ENCODE results near the gene FYN. TPM values are rescaled to one million over a fixed set of nuclear protein-coding genes. Genes with fewer than 3 reads are reported as not detected.
A peak's percentile ranks its signal among the peaks of the same experiment; 100 is the strongest.

The FYN gene
- total and polyA plus RNA-seq, 2 of the 13 experiments (the other 11 are each of a cell fraction or from before 2014, with no cell fraction given): 15.5 to 24.6 TPM

GRCh38 chr6:111692327-111693164 lies 180.7 kb downstream of the FYN start (continued):
- TF ChIP-seq PHF21A (CRISPR knock-in tag; IDR thresholded peaks at IDR 0.05) (no peak), ONECUT2 (CRISPR knock-in tag; IDR thresholded peaks at IDR 0.05) (no peak), POLR2AphosphoS2 (IDR thresholded peaks at IDR 0.05; ENCODE audit: low read depth, low read length) (no peak), ZNF143 (CRISPR knock-in tag; IDR thresholded peaks at IDR 0.05) (peak; percentile 55), ZBTB7B (CRISPR knock-in tag; IDR thresholded peaks at IDR 0.05) (0 out of 2 replicates have a peak, but pooled peaks have one; percentile 28)

GRCh38 chr6:111691345-111692225 lies 181.7 kb downstream of the FYN start:
- no peak for ATAC-seq
- no TSS peak for BruUV-seq (replicated peaks)
- no peak for DNase-seq (ENCODE audit: low spot score)
- Histone ChIP-seq H3K9ac (ENCODE audit: insufficient read depth, low read depth, low read length) (no peak overlapping the region), H3K27me3 (ENCODE audit: control insufficient read depth in 1 of 2, insufficient read depth in 2 of 2, low read length in 2 of 2) (no peaks in the 10 kb centered on the region), H3K36me3 (replicated peaks in 1 of 2; ENCODE audit: control insufficient read depth in 1 of 2, insufficient read depth in 2 of 2, low read length in 2 of 2) (peaks cover 4 to 7% of the 10 kb centered on the region in 2 experiments; a peak in 1 of 5 replicates), H2AFZ (ENCODE audit: low read length) (no peak overlapping the region), H3K4me1 (ENCODE audit: insufficient read depth, low read length) (peaks cover 32% of the 10 kb centered on the region), H3K79me2 (ENCODE audit: insufficient read depth, low read length) (no peaks in the 10 kb centered on the region), H3K9me3 (ENCODE audit: low read length) (no peaks in the 10 kb centered on the region), H3K4me2 (ENCODE audit: low read depth, low read length) (no peak overlapping the region), H3K4me3 (replicated peaks in 1 of 3; ENCODE audit: insufficient read depth in 1 of 3, low read depth in 2 of 3, low read length in 3 of 3) (no peak overlapping the region), H3K27ac (ENCODE audit: extremely low read length, insufficient read depth, low read length) (no peak overlapping the region), H4K20me1 (ENCODE audit: insufficient read depth, low read length) (no peaks in the 10 kb centered on the region)
- POLR2A ChIA-PET: no interaction called here
- no peak for FAIRE-seq
- CTCF ChIA-PET (ENCODE audit: low intra/inter-chr PET ratio, low total read pairs): no interaction called here
- in situ Hi-C loops (cut with HindIII; ENCODE audit: extremely low pct_ligation_motif_present, low pct_unique_long_range_greater_than_20kb): no loop called here
- 91% methylated on average over 7 of the region's 7 CpGs for WGBS (ENCODE audit: low lambda C conversion rate)
- intact Hi-C loops (cut with micrococcal nuclease; ENCODE audit: unreplicated experiment): no loop called here
- no peak for TF ChIP-seq SMC3 (IDR thresholded peaks at IDR 0.05; ENCODE audit: low read length)
- TF ChIP-seq EEA1 (CRISPR knock-in tag; IDR thresholded peaks at IDR 0.05; ENCODE audit: borderline replicate concordance): no peak
- no peak for TF ChIP-seq CBX5 (CRISPR knock-in tag; IDR thresholded peaks at IDR 0.05; ENCODE audit: borderline replicate concordance)
- TF ChIP-seq ZNF790 (CRISPR knock-in tag; IDR thresholded peaks at IDR 0.05; ENCODE audit: borderline replicate concordance): no peak
- TF ChIP-seq IRX3 (CRISPR knock-in tag; IDR thresholded peaks at IDR 0.05; ENCODE audit: borderline replicate concordance, low read depth): no peak
- no peak for TF ChIP-seq MATR3 (CRISPR knock-in tag; IDR thresholded peaks at IDR 0.05)
- no peak for TF ChIP-seq ZNF292 (CRISPR knock-in tag; IDR thresholded peaks at IDR 0.05; ENCODE audit: borderline replicate concordance, low read depth)
- TF ChIP-seq, protein P1, sequence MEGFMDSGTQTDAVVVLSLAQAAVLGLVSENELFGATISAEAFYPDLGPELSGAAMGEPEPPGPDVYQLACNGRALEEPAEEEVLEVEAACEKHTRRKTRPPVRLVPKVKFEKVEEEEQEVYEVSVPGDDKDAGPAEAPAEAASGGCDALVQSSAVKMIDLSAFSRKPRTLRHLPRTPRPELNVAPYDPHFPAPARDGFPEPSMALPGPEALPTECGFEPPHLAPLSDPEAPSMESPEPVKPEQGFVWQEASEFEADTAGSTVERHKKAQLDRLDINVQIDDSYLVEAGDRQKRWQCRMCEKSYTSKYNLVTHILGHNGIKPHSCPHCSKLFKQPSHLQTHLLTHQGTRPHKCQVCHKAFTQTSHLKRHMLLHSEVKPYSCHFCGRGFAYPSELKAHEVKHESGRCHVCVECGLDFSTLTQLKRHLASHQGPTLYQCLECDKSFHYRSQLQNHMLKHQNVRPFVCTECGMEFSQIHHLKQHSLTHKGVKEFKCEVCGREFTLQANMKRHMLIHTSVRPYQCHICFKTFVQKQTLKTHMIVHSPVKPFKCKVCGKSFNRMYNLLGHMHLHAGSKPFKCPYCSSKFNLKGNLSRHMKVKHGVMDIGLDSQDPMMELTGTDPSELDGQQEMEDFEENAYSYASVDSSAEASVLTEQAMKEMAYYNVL (CRISPR knock-in tag; IDR thresholded peaks at IDR 0.05; ENCODE audit: borderline replicate concordance): no peak
- TF ChIP-seq GPN1 (CRISPR knock-in tag; IDR thresholded peaks at IDR 0.05; ENCODE audit: borderline replicate concordance): no peak
- TF ChIP-seq ZNF713 (CRISPR knock-in tag; IDR thresholded peaks at IDR 0.05): no peak
- no peak for TF ChIP-seq ELF3 (CRISPR knock-in tag; IDR thresholded peaks at IDR 0.05)
- no peak for TF ChIP-seq RFXAP (CRISPR knock-in tag; IDR thresholded peaks at IDR 0.05; ENCODE audit: borderline replicate concordance)
- TF ChIP-seq, protein P2, sequence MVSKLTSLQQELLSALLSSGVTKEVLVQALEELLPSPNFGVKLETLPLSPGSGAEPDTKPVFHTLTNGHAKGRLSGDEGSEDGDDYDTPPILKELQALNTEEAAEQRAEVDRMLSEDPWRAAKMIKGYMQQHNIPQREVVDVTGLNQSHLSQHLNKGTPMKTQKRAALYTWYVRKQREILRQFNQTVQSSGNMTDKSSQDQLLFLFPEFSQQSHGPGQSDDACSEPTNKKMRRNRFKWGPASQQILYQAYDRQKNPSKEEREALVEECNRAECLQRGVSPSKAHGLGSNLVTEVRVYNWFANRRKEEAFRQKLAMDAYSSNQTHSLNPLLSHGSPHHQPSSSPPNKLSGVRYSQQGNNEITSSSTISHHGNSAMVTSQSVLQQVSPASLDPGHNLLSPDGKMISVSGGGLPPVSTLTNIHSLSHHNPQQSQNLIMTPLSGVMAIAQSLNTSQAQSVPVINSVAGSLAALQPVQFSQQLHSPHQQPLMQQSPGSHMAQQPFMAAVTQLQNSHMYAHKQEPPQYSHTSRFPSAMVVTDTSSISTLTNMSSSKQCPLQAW (CRISPR knock-in tag; IDR thresholded peaks at IDR 0.05): no peak

All from HepG2 (cell line).